Measurements from ENCODE around the gene CEBPG. TPM values are rescaled to one million over a fixed set of nuclear protein-coding genes. Genes with fewer than 3 reads are reported as not detected.

CEBPG gene
- total RNA-seq, 1 experiment from 2014 or later: 51.1 TPM

- TF ChIP-seq, protein P1, sequence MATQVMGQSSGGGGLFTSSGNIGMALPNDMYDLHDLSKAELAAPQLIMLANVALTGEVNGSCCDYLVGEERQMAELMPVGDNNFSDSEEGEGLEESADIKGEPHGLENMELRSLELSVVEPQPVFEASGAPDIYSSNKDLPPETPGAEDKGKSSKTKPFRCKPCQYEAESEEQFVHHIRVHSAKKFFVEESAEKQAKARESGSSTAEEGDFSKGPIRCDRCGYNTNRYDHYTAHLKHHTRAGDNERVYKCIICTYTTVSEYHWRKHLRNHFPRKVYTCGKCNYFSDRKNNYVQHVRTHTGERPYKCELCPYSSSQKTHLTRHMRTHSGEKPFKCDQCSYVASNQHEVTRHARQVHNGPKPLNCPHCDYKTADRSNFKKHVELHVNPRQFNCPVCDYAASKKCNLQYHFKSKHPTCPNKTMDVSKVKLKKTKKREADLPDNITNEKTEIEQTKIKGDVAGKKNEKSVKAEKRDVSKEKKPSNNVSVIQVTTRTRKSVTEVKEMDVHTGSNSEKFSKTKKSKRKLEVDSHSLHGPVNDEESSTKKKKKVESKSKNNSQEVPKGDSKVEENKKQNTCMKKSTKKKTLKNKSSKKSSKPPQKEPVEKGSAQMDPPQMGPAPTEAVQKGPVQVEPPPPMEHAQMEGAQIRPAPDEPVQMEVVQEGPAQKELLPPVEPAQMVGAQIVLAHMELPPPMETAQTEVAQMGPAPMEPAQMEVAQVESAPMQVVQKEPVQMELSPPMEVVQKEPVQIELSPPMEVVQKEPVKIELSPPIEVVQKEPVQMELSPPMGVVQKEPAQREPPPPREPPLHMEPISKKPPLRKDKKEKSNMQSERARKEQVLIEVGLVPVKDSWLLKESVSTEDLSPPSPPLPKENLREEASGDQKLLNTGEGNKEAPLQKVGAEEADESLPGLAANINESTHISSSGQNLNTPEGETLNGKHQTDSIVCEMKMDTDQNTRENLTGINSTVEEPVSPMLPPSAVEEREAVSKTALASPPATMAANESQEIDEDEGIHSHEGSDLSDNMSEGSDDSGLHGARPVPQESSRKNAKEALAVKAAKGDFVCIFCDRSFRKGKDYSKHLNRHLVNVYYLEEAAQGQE (IDR thresholded peaks at IDR 0.05; ENCODE audit: low read depth): no peak
- no peak for TF ChIP-seq CTCF (IDR thresholded peaks at IDR 0.05 in 2 of 3, conservative IDR thresholded peaks at IDR 0.05 in 1 of 3; ENCODE audit: borderline replicate concordance in 1 of 3, insufficient read depth in 1 of 3, low read depth in 2 of 3, low read length in 2 of 3)
- no peak for TF ChIP-seq EZH2phosphoT487 (IDR thresholded peaks at IDR 0.05; ENCODE audit: borderline replicate concordance)
- no peak for TF ChIP-seq SP1 (IDR thresholded peaks at IDR 0.05; ENCODE audit: low read depth)
- TF ChIP-seq ZFX (IDR thresholded peaks at IDR 0.05): no peak
- no peak for TF ChIP-seq SRF (IDR thresholded peaks at IDR 0.05; ENCODE audit: low read depth)
- TF ChIP-seq EGR1 (IDR thresholded peaks at IDR 0.05; ENCODE audit: low read depth): no peak
- no peak for TF ChIP-seq FOSL1 (IDR thresholded peaks at IDR 0.05; ENCODE audit: low read depth)
These were observed 40.4 kb upstream of the CEBPG start (continued) for GRCh38 chr19:33333151-33333550.

DNA sequence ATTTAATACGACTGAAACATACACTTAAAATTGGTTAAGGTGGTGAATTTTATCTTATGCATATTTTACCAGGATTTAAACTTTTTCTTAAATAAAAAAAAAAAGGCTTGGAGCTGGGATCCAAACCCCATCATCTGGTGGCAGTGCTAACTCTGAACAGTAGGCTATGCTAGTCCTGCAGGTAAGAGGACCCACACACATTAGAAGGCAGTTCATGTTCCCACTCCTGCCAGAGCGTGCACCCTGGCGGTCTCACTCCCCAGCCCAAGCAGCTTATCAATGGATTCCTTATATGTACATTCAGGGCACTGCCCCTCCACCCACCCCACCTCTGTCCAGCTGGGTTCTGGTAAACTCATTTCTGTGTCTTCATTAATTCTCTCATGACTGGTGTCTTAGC, 39.9 kb upstream of the CEBPG start:
- POLR2A ChIA-PET: no interaction called here
- CTCF ChIA-PET: no interaction called here
- no peak for DNase-seq (ENCODE audit: low read depth, low spot score)

More for the DNA sequence above, 39.9 kb upstream of the CEBPG start:
- no peak overlapping the region for H3K27ac ChIP-seq (ENCODE audit: low read depth, low read length)
- no peaks in the 10 kb centered on the region for H4K20me1 ChIP-seq (ENCODE audit: insufficient read depth)
- H3K9me3 ChIP-seq (ENCODE audit: control insufficient read depth in 1 of 2, insufficient read depth in 1 of 2, low read depth in 1 of 2, low read length in 2 of 2): no peaks in the 10 kb centered on the region
- no peak overlapping the region for H3K4me3 ChIP-seq (replicated peaks in 1 of 2; ENCODE audit: low read depth in 1 of 2, low read length in 2 of 2)
- intact Hi-C loops (cut with micrococcal nuclease): no loop called here
- RAD21 ChIA-PET (ENCODE audit: low non-redundant PET in 1 of 2, low total read pairs in 2 of 2, uncharacterized antibody in 2 of 2, unreplicated experiment in 2 of 2): no interaction called here
- no peaks in the 10 kb centered on the region for H3K27me3 ChIP-seq (ENCODE audit: insufficient read depth, low read length)
- no peaks in the 10 kb centered on the region for H3K36me3 ChIP-seq (ENCODE audit: control insufficient read depth in 1 of 2, insufficient read depth in 2 of 2, low read length in 2 of 2)
- ATAC-seq: no peak
- no peak overlapping the region for H3K9ac ChIP-seq (ENCODE audit: low read length)
- no peak overlapping the region for H2AFZ ChIP-seq (ENCODE audit: low read depth, low read length, poor library complexity, severe bottlenecking)
- TF ChIP-seq YY1 (IDR thresholded peaks at IDR 0.05; ENCODE audit: extremely low read depth, insufficient replicate concordance, low read depth, low read length): no peak
- 0 out of 2 replicates have a peak, but pooled peaks have one; percentile 16 for TF ChIP-seq RAD21 (IDR thresholded peaks at IDR 0.05; ENCODE audit: low read depth)
- H3K4me1 ChIP-seq (ENCODE audit: control insufficient read depth in 1 of 2, insufficient read depth in 2 of 2, low read length in 2 of 2): no peaks in the 10 kb centered on the region
- H3K79me2 ChIP-seq (ENCODE audit: insufficient read depth, low read length): no peaks in the 10 kb centered on the region
- no TSS peak for BruUV-seq (replicated peaks)
- H3K9me2 ChIP-seq (ENCODE audit: insufficient read depth): no peaks in the 10 kb centered on the region
- H3K4me2 ChIP-seq (ENCODE audit: low read length): no peak overlapping the region
